Ramos (cell line): Measurements from ENCODE around the gene CORO1C.
"Not testable (repeated sequence)": the region's sequence is repeated elsewhere in the genome, so short reads cannot be mapped to it uniquely, and the experiment has no call there.

Experiments used
- in situ Hi-C: fragments of 300-500 bp; cut with MboI; formaldehyde crosslinking; loops from one replicate; pipeline ENCODE4 v1.14.3; 2022; ENCODE audit warnings: low sequenced_read_pairs; ENCODE audit not compliant: unreplicated experiment

The CORO1C gene

DNA sequence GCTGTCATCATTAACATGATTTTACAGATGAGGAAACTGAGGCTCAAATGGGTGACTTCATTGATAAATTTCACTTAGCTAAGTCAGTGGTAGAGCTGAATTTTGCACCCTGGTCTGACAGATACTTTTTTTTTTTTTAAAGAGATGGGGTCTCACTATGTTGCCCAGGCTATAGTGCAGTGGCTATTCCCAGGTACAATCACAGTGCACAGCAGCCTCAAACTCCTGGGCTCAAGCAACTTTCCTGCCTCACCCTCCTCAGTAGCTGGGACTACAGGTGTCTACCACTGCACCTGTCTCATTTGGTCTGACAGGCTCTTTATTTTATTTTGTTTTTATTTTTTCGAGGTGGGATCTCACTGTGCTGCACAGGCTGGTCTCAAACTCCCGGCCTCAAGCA lies 24.2 kb upstream of the CORO1C start:
- in situ Hi-C loops, result no loop called here

DNA sequence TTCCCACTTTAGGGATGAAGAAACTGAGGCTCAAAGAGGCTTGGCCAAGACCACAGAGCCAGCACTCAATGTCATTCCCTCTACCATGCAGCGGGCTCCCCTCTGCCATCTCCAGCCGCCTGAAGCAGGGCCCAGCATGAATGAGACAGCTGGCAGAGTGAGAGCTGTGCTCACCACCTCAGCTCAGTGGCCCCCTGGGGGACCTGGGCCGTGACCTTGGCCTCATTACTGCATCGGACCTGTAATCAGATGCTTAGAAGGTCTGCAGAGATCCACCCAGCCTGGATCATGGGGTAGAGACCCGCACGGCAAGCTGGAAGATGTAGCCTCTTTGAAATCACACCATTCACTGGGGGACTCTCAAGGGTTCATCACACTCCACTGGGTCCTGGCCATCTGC lies 22.7 kb upstream of the CORO1C start:
- in situ Hi-C loops, result no loop called here

DNA sequence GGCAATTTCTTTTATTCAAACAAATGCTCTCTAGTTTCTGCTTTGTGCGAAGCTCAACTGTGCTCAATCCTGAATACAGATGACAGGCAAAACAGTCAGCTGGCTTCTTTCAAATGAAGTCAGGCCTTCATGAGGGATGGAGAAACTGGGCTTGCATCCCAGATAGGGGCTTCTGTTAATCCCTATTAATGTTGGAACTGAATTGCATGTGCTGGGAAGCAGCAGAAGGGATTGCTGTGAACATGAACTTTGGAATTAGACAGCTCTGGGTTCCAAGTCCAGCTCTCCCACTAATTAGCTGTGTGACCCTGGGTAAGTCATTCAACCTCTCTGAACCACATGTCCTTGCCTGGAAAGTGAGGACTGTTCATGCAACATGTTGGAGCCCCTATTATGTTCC lies 21.1 kb upstream of the CORO1C start:
- in situ Hi-C loops, result no loop called here

DNA sequence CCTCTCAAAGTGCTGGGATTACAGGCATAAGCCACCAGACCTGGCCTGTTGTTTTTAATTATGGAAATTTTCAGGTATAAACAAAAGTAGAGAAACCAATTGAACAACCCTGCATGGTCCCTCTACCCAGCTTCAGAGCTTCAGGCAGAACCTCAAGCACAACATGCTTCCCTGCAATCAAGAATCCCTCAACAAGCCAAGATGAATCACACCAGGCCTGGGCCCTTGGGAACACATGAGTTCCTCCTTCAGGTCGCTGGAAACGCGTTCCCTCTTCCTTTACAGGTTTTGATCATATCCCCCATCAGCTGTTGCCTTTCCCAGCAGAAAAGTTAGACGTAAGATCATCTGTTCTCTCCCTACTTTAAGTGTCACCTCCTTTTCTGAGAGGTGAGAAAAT lies 20.5 kb upstream of the CORO1C start:
- in situ Hi-C loops, result no loop called here

DNA sequence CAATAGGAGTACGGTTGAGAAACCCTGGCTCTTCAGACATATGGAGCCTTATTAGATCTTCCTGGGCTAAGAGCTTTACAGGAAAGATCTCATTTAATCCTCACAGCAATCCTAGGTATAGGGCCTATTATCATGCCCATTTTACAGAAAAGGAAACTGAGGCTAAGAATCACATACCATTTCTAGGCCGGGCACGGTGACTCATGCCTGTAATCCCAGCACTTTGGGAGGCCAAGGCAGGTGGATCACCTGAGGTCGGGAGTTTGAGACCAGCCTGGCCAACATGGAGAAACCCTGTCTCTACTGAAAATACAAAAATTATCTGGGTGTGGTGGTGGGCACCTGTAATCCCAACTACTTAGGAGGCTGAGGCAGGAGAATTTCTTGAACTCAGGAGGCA lies 19.7 kb upstream of the CORO1C start:
- in situ Hi-C loops, result not testable (repeated sequence)

DNA sequence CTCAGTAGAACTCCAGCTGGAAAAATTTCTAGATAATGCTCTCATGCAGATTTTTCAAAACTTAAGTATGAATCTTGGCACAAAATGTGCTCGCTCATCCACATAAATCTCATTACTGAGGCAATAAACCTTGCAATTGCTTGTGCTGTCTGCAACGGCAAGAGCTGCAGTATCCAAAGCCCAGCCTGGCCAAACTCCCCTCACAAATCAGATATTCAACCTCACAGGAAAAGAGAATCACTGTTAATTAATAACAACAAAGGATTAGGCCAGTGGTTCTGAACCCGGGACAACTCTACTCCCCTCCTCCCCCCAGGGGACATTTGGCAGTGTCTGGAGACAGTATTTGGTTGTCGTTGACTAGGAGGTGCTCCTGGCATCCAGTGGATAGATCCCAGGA lies 19.2 kb upstream of the CORO1C start:
- in situ Hi-C loops, result no loop called here

DNA sequence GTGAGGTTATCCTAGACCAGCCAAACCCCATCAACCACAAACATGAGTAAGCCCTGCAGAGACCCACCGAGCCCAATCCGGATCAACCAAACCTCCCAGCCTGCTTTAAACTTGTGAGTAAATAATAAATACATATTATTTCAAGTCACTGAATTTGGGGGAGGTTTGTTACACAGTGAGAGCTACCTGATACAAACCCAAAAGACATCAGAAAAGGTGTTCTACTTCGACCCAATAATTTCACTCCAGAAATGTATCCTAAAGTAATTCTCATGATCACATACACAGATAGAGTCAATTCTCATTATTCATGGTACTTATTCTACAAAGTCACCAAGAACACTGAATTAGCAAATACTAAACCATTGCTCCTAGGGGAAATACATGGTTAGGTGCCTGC lies 16.2 kb upstream of the CORO1C start:
- in situ Hi-C loops, result no loop called here

DNA sequence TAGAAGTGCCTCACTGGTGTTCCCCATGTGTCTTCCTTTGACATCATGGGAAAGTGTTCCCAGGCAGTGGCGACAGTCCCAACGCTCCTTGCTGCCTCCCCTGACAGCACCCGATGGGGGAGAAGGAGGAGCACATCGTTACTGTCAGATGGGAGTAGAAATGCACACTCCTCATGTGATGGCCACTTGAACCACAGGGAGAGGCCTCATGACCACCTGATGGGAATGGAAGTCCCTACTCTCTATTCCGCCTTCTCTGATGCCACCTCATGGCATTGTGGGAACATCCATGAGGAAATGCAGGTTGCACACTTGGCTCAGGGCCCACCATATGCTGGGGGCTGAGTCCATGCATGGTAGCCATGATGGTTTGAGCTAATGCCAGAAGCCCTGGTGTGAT lies 14.3 kb upstream of the CORO1C start:
- in situ Hi-C loops, result no loop called here

DNA sequence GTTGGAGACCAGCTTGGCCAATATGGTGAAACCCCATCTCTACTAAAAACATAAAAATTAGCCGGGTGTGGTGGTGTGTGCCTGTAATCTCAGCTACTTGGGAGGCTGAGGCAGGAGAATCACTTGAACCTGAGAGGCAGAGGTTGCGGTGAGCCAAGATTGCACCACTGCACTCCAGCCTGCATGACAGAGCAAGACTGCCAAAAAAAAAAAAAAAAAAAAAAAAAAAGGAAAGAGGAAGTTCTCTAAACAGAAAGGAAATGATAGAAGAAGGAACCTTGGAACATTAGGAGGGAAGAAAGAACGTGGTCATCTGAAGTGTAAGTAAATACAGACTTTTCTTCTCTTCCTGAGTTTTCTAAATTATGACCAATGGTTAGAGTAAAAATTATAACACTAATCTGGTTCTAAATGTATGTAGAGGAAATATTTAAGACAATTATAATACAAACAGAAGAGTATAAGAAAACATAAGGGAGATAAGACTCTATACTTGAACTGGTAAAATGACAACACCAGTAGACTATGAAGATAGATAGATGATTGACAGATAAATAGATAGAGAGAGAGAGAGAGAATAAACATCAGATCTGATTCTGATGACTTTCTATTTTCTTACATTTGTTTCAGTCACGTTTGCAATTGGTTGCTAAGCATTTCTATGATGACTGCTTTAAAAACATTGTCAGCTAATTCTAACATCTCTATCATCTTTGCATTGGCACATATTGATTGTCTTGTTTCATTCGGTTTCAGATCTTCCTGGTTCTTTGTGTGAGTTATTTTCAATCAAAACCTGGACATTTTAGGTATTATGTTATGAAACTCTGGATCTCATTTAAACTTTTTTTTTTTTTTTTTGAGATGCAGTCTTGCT lies 12.9 kb upstream of the CORO1C start:
- in situ Hi-C loops, result no loop called here

DNA sequence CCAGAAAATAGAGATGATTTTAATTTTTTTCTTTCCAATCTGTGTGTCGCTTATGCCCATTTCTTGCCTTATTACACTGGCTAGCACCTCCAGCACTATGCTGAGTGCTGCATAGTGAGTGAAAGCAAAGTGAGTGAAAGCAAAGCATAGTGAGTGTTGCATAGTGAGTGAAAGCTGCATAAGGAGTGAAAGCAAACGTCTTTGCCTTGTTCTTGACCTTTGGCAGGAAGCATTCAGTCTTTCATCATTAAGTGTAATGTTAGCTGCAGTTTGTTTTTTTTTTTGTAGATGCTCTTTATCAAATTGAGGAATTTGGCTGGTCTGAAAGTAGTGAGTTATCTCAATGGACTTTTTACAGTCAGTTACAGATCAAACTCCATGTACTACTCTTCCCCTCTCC lies 6.9 kb upstream of the CORO1C start:
- in situ Hi-C loops, result no loop called here

DNA sequence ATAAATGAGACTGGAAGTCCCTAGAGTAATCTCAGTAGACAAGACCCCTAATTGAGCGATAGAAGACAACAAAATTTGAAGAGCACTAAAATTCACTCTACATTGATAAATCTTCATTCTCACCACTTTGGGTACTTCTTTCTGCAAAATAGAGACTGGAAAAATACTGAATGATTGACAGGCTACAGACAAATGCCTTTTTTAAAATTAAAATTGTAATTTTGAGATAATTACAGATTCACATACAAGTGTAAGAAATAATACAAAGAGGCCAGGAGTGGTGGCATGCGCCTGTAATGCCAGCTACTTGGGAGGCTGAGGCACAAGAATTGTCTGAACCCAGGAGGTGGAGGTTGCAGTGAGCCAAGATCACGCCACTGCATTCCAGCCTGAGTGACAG lies 4.5 kb upstream of the CORO1C start:
- in situ Hi-C loops, result no loop called here

DNA sequence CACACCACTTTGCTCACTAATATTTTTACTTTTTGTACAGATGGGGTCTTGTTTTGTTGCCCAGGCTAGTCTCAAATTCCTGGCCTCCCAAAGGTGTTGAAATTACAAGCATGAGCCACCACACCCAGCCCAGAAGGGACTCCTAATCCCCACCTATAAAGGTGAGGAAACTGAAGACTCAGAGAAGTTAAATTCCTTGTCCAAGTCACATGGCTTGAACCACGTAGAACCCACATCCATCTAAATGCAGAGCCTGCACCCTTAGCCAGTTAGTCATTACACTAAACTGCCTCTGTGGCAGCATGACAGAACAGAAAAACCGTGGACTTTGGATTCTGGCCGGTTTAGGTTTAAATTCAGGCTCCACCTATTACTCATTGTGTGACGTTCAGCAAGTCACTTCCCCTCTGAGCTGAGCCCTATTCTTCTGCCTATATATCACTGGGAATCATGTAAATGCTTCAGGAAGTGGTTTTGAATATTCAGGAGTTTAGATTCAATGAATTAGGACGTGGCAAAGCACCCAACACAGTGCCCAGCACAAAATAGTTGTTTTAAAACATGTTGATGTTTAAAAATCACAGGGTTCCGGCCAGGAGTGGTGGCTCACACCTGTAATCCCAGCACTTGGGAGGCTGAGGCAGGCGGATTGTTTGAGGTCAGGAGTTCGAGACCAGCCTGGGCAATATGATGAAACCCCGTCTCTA lies 3.0 kb upstream of the CORO1C start:
- in situ Hi-C loops, result no loop called here

DNA sequence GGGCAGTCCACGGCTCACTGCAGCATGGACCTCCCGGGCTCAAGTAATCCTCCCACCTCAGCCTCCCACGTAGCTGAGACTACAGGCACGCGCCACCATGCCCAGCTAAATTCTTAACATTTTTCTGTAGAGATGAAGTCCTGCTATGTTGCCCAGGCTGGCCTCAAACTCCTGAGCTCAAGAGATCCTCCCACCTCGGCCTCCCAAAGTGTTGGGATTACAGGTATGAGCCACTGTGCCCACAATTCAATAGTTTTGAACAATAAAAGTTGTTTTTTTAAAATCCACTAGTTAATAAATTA lies 1.9 kb upstream of the CORO1C start:
- in situ Hi-C loops, result not testable (repeated sequence)

DNA sequence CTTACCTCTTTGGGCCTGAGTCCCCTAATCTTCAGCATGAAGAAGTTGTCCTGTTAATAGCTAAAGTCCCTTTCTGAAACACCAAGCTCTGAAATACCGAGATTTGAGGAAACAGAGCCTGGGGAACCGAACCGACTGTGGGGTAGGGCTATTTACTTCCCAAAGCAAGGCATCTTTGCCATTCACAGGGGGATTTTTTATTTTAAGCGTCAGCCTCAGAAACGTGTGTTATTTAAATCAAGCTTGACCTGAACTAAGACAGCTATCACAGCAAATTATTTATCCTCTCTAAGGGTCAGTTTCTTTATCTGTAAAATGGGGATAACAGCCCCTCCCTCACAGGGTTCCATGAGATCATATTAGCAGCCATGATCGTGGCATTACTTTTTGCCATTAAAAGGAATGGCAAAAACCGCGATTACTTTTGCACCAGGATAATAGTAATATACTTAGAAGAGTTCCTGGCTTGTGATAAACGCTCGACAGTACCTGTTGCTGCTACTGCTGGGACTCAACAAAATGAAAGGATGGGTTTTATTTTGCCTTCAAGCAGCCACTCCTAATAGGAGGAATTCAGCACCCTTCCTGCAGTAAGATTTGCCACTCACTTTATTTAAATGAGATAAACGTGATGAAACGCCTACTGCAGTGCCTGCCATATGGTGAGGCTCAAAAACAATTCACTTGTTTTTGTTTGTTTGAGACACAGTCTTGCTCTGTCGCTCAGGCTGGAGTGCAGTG lies 1.3 kb upstream of the CORO1C start:
- in situ Hi-C loops, result no loop called here

DNA sequence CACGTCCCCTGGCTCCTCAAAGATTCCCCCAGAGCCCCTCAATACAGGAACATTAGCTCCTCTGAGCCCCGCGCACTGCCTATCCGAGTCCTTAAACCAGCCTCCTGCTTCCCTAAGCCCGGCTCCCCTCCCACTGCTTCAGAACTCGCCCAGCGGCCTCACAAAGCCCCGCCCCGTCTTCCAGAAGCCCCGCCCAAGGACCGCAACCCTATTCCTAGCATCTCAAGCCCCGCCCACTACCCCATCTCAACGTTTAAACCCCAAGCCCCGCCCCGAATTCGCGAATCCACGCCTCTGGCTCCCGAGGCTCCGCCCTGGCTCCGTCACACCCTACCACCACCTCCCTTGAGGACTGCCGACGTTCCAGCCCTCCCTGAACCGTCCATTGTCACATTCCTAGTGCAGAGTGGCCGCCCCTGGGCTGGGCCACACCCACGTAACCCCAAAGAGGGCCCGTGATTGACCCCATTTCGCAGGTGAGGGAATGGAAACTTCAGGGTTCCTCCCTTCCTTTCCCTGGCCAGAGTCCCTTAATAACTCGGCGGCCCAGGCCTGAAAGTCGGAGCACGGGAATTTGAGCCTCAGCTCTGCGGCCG lies 646 bp upstream of the CORO1C start:
- in situ Hi-C loops, result no loop called here

DNA sequence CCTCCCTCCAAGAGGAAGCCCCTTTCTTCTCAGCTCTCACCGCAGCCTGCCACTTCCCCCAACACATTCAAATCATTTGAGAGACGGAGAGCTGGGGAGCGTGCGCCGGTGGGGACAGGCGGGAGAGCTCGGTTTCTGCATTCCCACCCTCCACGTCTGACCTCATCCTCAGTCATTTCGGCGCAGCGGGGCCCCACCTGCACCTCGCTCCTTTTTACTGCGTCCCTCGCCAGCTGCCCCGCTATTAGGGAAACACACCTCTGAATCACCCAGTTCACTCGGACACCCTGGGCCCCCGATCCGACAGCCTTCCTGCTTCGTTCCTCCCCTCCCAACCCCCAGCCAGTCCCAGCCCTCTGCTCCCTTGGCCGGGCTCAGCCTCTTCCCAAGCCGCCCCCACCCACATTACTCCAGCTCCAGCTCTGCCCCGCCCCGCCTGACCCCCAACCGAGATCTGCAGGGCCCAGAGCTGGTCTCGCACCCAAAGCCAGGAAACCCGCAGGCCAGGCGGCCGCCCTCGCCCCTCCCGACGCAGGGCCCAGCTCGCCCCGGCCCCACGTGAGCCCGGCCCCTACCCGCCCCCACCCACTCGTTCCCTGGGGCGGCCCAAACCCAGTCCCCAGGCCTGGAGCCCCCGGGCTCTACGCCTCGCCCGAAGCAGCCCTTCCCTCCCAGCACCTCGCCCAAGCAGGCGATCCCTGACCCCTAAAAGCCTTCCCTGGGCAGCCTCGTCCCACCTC lies 783 bp downstream of the CORO1C start:
- in situ Hi-C loops, result no loop called here

DNA sequence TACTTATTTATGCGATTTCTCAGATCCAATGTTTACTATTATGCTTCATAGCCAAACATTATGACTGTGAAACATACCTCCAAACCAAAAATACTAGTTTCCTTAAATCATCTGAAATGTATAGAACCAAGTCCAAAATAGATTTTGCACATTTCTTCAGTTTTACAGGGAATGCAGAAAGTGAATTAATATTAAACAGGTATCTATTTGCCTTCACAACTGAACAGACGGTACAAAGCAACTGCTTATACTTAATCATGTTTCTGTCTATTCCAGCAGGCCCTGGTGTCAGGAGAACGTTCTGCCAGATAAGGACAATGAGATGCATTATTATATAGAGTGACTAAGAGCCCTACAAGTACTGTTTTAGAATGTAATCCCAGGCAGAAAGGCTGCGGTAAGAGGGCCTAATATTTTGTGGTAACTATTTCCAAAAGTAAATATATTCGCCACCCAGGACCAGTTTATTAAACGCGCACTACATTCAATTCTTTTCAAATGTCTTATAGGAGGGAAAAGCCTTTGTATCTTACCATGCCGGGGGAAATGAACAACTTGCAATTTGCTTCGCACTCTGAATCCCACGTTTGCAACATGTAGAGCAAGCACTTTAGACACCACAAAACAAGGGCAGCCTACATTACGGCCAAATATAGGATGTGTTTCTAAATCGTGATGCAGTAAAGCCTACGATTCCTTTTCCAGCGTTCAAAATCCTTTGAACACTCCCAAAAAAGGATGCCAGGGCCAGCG lies 1.5 kb downstream of the CORO1C start:
- in situ Hi-C loops, result no loop called here

DNA sequence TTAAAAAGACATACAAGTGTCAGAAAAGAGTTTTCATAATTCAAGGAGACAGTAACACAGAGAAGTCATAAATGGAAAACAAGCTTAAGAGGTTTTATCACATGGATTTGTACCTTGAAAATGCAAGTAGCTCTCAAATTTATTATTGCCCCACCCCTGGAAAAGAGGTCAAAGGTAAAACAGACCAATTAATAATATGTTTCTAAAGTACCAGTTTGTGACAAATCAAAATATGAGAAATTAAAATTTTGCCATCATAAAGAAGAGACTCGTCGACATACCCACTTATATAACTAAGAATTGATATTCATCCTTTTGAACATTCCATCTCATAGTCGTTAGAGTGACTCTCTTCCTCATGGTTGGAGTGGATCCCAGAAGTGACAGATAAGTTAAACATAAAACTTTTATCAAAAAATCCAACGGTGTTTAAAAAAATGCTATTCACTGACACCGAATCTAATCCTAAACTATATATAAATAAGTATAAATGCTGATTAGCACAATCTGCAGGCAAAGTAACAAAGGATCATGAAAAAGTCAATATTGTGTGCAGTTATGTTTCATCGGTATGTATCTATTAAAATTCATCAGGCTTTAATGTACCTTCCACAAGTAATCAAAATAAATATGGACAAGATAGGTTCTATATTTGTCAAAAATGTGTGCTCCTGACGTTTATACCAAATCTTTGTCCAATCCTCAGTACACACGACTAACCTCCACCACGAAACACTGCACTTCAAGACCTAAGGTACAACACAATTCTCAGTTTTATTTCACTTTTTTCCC lies 2.3 kb downstream of the CORO1C start:
- in situ Hi-C loops, result no loop called here
